ENCODE data around the gene ACBD3.

ACBD3 gene

DNA sequence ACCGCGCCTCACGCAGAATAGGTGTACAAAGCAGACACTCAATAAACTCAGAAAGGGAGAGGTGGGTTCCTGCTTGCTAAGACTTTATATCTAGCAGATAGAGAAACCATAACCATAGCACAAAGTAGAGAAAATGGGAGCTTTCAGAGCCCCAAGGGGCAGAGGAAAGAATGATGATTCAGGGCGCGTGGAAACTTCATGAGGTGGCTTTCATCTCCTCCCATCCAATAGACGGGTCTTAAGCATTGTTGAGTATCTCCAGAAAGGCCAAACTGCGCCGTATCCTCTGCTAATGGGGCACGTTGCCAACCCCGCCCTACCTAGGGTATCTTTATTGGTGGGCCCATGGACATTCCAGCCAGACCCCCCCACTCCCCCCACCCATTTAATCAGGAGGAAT lies 36.1 kb upstream of the ACBD3 start:
- POLR2A ChIA-PET = no interaction called here
- WGBS (ENCODE audit: insufficient coverage) = 100% methylated on average over 2 of the region's 10 CpGs
- Histone ChIP-seq H3K4me3 (ENCODE audit: control insufficient read depth in 1 of 7, extremely low read depth in 1 of 7, insufficient read depth in 4 of 7, low read depth in 2 of 7, low read length in 6 of 7) (peak overlapping the region in 1 of 7 experiments; percentile 88), H3K9me3 (ENCODE audit: control extremely low read depth in 1 of 5, control insufficient read depth in 4 of 5, insufficient read depth in 2 of 5, low read depth in 1 of 5, low read length in 4 of 5) (no peaks in the 10 kb centered on the region), H3K4me1 (ENCODE audit: control extremely low read depth in 1 of 4, control insufficient read depth in 4 of 4, insufficient read depth in 4 of 4, low read length in 3 of 4) (peaks cover 0 to 9% (median 8%) of the 10 kb centered on the region in 4 experiments), H3K27ac (ENCODE audit: insufficient read depth in 1 of 2, low read depth in 1 of 2, low read length in 2 of 2, poor library complexity in 1 of 2, severe bottlenecking in 2 of 2) (no peak overlapping the region), H3K27me3 (replicated peaks in 2 of 5; ENCODE audit: control insufficient read depth in 4 of 5, insufficient read depth in 5 of 5, low read length in 4 of 5) (no peaks in the 10 kb centered on the region), H3K36me3 (ENCODE audit: control insufficient read depth in 4 of 4, insufficient read depth in 4 of 4, low read length in 3 of 4) (peaks cover 0 to 3% (median 0%) of the 10 kb centered on the region in 4 experiments)
- DNase-seq = no peak
- CTCF ChIA-PET = interaction anchor here (1.3 to 1.5 kb wide), 2 partner anchors 25 to 112 kb away, joined by 3 to 4 read pairs; no protein-coding TSS in a partner anchor

DNA sequence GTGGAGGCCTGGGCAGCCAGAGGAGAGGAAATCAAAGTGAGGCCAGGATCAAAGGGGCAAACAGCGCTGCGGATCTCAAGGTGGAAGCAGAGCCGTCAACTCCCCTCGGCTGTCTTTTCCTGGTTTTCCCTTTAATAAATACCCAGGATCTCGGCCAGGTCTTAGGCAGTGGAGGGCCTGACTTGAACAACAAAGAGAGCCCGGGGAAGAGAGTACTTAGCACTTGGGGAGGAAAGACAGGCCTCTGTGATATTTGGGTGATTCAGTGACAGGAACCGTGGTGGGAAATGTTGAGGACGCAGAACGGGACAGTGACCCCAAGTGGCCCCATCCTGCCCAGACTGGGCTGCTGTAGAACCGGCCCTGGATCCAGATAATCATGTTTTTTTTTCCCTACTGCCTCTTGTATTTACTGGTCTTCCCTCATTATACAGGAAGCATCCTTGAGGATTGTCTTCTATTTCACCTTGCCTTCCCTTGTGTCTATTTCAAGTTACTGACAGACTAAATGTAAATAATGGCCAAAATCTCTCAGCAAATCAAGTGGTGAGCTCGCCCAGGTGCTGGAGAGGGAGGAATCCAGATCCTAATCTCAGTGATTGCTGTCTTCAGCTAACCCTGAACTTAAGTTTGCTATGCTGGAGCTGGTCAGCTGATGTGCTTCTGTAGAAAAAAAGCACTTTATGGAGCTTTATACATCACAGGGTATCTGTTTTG lies 34.1 kb upstream of the ACBD3 start:
- ChIA-PET POLR2A (no interaction called here), CTCF (no interaction called here)
- Histone ChIP-seq H3K27me3 (replicated peaks in 2 of 5; ENCODE audit: control insufficient read depth in 4 of 5, insufficient read depth in 5 of 5, low read length in 4 of 5) (no peaks in the 10 kb centered on the region), H3K36me3 (ENCODE audit: control insufficient read depth in 4 of 4, insufficient read depth in 4 of 4, low read length in 3 of 4) (no peaks in the 10 kb centered on the region), H3K27ac (ENCODE audit: insufficient read depth in 1 of 2, low read depth in 1 of 2, low read length in 2 of 2, poor library complexity in 1 of 2, severe bottlenecking in 2 of 2) (no peak overlapping the region), H3K4me1 (ENCODE audit: control extremely low read depth in 1 of 4, control insufficient read depth in 4 of 4, insufficient read depth in 4 of 4, low read length in 3 of 4) (peaks cover 0 to 9% (median 8%) of the 10 kb centered on the region in 4 experiments), H3K9me3 (ENCODE audit: control extremely low read depth in 1 of 5, control insufficient read depth in 4 of 5, insufficient read depth in 2 of 5, low read depth in 1 of 5, low read length in 4 of 5) (no peaks in the 10 kb centered on the region), H3K4me3 (ENCODE audit: control insufficient read depth in 1 of 7, extremely low read depth in 1 of 7, insufficient read depth in 4 of 7, low read depth in 2 of 7, low read length in 6 of 7) (no peak overlapping the region)
- no peak for DNase-seq
- WGBS (ENCODE audit: insufficient coverage) = 92% methylated on average over 10 of the region's 11 CpGs

DNA sequence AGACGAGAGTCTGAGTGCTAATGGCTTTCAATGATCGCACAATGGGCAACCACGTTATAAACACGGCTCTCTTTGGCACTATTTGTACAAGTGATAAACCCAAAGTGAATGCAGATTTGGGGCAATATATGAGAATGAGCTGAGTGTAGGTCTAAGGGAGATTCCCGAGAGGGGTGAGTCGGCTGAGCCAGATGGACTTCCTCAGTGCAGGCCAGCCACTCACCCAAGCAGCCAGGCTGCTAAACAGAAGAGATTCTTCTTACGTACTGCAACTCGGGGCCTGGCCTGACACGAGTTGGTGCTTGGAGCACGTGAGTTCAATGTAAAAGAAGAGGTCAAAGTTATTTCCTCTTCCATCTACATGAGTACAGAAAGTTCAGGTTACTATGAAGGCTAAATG lies 30.7 kb upstream of the ACBD3 start:
- POLR2A ChIA-PET = interaction anchor here (0.7 kb wide), 1 partner anchor 8 kb away, joined by 3 read pairs; no protein-coding TSS in a partner anchor
- H3K9me3 ChIP-seq (ENCODE audit: control extremely low read depth in 1 of 5, control insufficient read depth in 4 of 5, insufficient read depth in 2 of 5, low read depth in 1 of 5, low read length in 4 of 5) = no peaks in the 10 kb centered on the region
- DNase-seq = no peak
- CTCF ChIA-PET = no interaction called here
- no peaks in the 10 kb centered on the region for H3K36me3 ChIP-seq (ENCODE audit: control insufficient read depth in 4 of 4, insufficient read depth in 4 of 4, low read length in 3 of 4)
- WGBS (ENCODE audit: insufficient coverage) = 95% methylated on average over 5 of the region's 10 CpGs
- no peak overlapping the region for H3K4me3 ChIP-seq (ENCODE audit: control insufficient read depth in 1 of 7, extremely low read depth in 1 of 7, insufficient read depth in 4 of 7, low read depth in 2 of 7, low read length in 6 of 7)
- no peak overlapping the region for H3K27ac ChIP-seq (ENCODE audit: insufficient read depth in 1 of 2, low read depth in 1 of 2, low read length in 2 of 2, poor library complexity in 1 of 2, severe bottlenecking in 2 of 2)
- no peaks in the 10 kb centered on the region for H3K27me3 ChIP-seq (replicated peaks in 2 of 5; ENCODE audit: control insufficient read depth in 4 of 5, insufficient read depth in 5 of 5, low read length in 4 of 5)
- no peaks in the 10 kb centered on the region for H3K4me1 ChIP-seq (ENCODE audit: control extremely low read depth in 1 of 4, control insufficient read depth in 4 of 4, insufficient read depth in 4 of 4, low read length in 3 of 4)

DNA sequence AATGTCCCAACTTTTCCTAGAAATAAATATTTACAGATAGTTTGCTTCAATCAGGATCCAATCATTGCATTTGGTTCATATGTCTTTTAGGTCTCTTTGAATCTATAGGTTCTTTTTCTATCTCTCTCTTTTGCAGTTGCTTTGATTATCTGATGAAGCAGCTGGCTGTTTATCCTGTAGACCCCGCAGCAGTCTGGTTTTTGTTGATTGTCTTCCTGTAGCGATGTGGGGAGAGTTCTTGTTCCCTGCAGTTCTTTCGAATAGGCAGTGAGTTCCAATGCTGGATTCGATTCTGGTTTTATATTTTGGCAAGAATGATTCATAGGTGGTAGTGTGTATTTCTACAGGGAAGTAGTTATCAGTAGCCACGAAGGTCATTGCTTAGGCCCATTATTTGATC lies 29.5 kb upstream of the ACBD3 start:
- Histone ChIP-seq H3K4me3 (ENCODE audit: control insufficient read depth in 1 of 7, extremely low read depth in 1 of 7, insufficient read depth in 4 of 7, low read depth in 2 of 7, low read length in 6 of 7) (no peak overlapping the region), H3K27me3 (replicated peaks in 2 of 5; ENCODE audit: control insufficient read depth in 4 of 5, insufficient read depth in 5 of 5, low read length in 4 of 5) (no peaks in the 10 kb centered on the region), H3K9me3 (ENCODE audit: control extremely low read depth in 1 of 5, control insufficient read depth in 4 of 5, insufficient read depth in 2 of 5, low read depth in 1 of 5, low read length in 4 of 5) (no peaks in the 10 kb centered on the region), H3K27ac (ENCODE audit: insufficient read depth in 1 of 2, low read depth in 1 of 2, low read length in 2 of 2, poor library complexity in 1 of 2, severe bottlenecking in 2 of 2) (no peak overlapping the region), H3K4me1 (ENCODE audit: control extremely low read depth in 1 of 4, control insufficient read depth in 4 of 4, insufficient read depth in 4 of 4, low read length in 3 of 4) (no peaks in the 10 kb centered on the region), H3K36me3 (ENCODE audit: control insufficient read depth in 4 of 4, insufficient read depth in 4 of 4, low read length in 3 of 4) (no peaks in the 10 kb centered on the region)
- WGBS (ENCODE audit: insufficient coverage) = no CpG with 5 or more reads among the region's 5 CpGs
- CTCF ChIA-PET = no interaction called here
- POLR2A ChIA-PET = no interaction called here
- peak in 2 of 3 donors; percentile 45 to 65 for DNase-seq

DNA sequence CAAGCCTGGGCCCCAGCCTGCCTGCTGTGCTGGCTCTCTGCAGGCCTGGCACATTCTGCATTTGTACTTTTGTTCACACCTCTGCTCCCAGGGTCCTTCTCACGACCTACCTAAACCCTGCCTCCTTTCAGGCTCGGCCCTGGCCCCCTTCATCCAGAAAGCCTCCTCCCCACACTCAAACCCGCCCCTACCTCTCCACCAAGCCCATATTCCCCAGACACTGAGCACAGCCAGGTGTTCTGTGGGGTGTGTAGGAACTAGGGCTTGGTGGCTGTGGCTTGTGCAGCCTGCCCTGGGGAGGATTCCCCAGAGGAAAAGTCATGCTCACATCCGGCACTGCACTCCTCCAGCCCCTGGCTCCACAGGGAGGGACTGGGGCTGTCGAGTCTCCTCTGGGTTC lies 28.7 kb upstream of the ACBD3 start:
- ChIA-PET CTCF (no interaction called here), POLR2A (no interaction called here)
- DNase-seq = no peak
- no peaks in the 10 kb centered on the region for H3K36me3 ChIP-seq (ENCODE audit: control insufficient read depth in 4 of 4, insufficient read depth in 4 of 4, low read length in 3 of 4)
- WGBS (ENCODE audit: insufficient coverage) = 81% methylated on average over 4 of the region's 5 CpGs
- H3K4me1 ChIP-seq (ENCODE audit: control extremely low read depth in 1 of 4, control insufficient read depth in 4 of 4, insufficient read depth in 4 of 4, low read length in 3 of 4) = no peaks in the 10 kb centered on the region
- H3K27ac ChIP-seq (ENCODE audit: insufficient read depth in 1 of 2, low read depth in 1 of 2, low read length in 2 of 2, poor library complexity in 1 of 2, severe bottlenecking in 2 of 2) = no peak overlapping the region
- H3K9me3 ChIP-seq (ENCODE audit: control extremely low read depth in 1 of 5, control insufficient read depth in 4 of 5, insufficient read depth in 2 of 5, low read depth in 1 of 5, low read length in 4 of 5) = no peaks in the 10 kb centered on the region
- H3K4me3 ChIP-seq (ENCODE audit: control insufficient read depth in 1 of 7, extremely low read depth in 1 of 7, insufficient read depth in 4 of 7, low read depth in 2 of 7, low read length in 6 of 7) = no peak overlapping the region
- H3K27me3 ChIP-seq (replicated peaks in 2 of 5; ENCODE audit: control insufficient read depth in 4 of 5, insufficient read depth in 5 of 5, low read length in 4 of 5) = no peaks in the 10 kb centered on the region

DNA sequence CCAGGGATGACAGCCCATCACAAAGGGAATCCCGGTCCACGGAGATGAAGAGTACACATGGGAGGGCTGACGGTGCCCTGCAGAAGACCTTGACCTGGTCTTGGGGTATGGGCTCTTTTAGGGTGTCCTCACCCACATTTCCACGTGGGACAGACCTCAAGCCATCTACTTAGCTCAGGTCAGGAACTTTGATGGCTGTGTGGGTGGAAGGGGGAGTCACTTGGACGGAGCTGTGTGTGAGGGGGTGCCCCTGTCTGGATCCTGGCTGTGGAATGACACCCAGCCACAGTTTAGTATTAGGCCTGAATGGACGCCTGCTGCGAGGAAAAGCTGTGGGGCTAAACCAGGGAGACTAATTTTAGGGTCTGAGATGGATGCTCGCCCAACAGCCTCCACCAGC lies 26.0 kb upstream of the ACBD3 start:
- Histone ChIP-seq H3K4me3 (ENCODE audit: control insufficient read depth in 1 of 7, extremely low read depth in 1 of 7, insufficient read depth in 4 of 7, low read depth in 2 of 7, low read length in 6 of 7) (no peak overlapping the region), H3K36me3 (ENCODE audit: control insufficient read depth in 4 of 4, insufficient read depth in 4 of 4, low read length in 3 of 4) (no peaks in the 10 kb centered on the region), H3K9me3 (ENCODE audit: control extremely low read depth in 1 of 5, control insufficient read depth in 4 of 5, insufficient read depth in 2 of 5, low read depth in 1 of 5, low read length in 4 of 5) (no peaks in the 10 kb centered on the region), H3K27ac (ENCODE audit: insufficient read depth in 1 of 2, low read depth in 1 of 2, low read length in 2 of 2, poor library complexity in 1 of 2, severe bottlenecking in 2 of 2) (no peak overlapping the region), H3K4me1 (ENCODE audit: control extremely low read depth in 1 of 4, control insufficient read depth in 4 of 4, insufficient read depth in 4 of 4, low read length in 3 of 4) (no peaks in the 10 kb centered on the region), H3K27me3 (replicated peaks in 2 of 5; ENCODE audit: control insufficient read depth in 4 of 5, insufficient read depth in 5 of 5, low read length in 4 of 5) (no peaks in the 10 kb centered on the region)
- ChIA-PET POLR2A (no interaction called here), CTCF (interaction anchor here (0.7 to 2.2 kb wide), 3 partner anchors 10 to 87 kb away, joined by 3 to 7 read pairs (median 4); no protein-coding TSS in a partner anchor)
- DNase-seq = no peak
- 100% methylated on average over 4 of the region's 8 CpGs for WGBS (ENCODE audit: insufficient coverage)

DNA sequence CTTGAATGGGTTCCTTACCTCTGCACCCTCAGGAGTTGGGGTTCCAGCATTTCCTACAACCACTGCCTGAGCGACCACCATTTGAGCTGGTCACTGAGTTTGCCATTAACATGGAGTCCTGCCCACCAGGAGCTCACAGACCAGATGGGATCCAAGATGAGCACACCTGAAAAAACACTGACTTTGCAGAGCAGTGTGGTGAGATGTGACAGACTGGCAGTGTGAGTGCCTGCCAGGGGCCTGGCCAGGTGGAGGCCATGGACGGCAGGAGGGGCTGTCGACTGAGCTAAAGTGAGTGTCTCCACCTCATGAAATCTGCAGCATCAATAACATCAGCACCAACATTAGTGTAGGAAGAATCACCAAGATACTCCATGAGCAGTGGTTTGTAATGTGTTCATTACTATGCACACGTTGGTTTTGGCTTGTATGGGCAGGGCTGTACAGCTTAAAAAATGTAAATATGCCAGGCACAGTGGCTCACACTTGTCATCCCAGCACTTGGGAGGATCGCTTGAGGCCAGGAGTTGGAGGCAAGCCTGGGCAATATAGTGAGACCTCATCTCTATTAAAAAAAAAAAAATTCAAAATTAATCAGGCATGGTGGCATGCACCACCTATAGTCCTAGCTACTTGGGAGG lies 24.8 kb upstream of the ACBD3 start:
- CTCF ChIA-PET = interaction anchor here (0.6 to 2.2 kb wide), 5 partner anchors 9 to 91 kb away, joined by 3 to 7 read pairs (median 4); no protein-coding TSS in a partner anchor
- 100% methylated on average over 2 of the region's 5 CpGs for WGBS (ENCODE audit: insufficient coverage)
- H3K4me3 ChIP-seq (ENCODE audit: control insufficient read depth in 1 of 7, extremely low read depth in 1 of 7, insufficient read depth in 4 of 7, low read depth in 2 of 7, low read length in 6 of 7) = no peak overlapping the region
- no peaks in the 10 kb centered on the region for H3K36me3 ChIP-seq (ENCODE audit: control insufficient read depth in 4 of 4, insufficient read depth in 4 of 4, low read length in 3 of 4)
- H3K27me3 ChIP-seq (replicated peaks in 2 of 5; ENCODE audit: control insufficient read depth in 4 of 5, insufficient read depth in 5 of 5, low read length in 4 of 5) = no peaks in the 10 kb centered on the region
- H3K9me3 ChIP-seq (ENCODE audit: control extremely low read depth in 1 of 5, control insufficient read depth in 4 of 5, insufficient read depth in 2 of 5, low read depth in 1 of 5, low read length in 4 of 5) = no peaks in the 10 kb centered on the region
- no peaks in the 10 kb centered on the region for H3K4me1 ChIP-seq (ENCODE audit: control extremely low read depth in 1 of 4, control insufficient read depth in 4 of 4, insufficient read depth in 4 of 4, low read length in 3 of 4)
- H3K27ac ChIP-seq (ENCODE audit: insufficient read depth in 1 of 2, low read depth in 1 of 2, low read length in 2 of 2, poor library complexity in 1 of 2, severe bottlenecking in 2 of 2) = no peak overlapping the region
- DNase-seq = no peak
- POLR2A ChIA-PET = interaction anchor here (0.6 kb wide), 1 partner anchor 13 kb away, joined by 6 read pairs; no protein-coding TSS in a partner anchor

Data from common myeloid progenitor, CD34-positive (primary cell).